ENCODE data around the gene SV2B.

Gene SV2B

GRCh38 chr15:91136386-91136923, 36.4 kb downstream of the SV2B start:
- Mint-ChIP-seq H3K36me3 (ENCODE audit: low read depth) (no peaks in the 10 kb centered on the region), H3K27me3 (peaks cover 30% of the 10 kb centered on the region), H3K4me3 (no peak overlapping the region), H3K4me1 (ENCODE audit: low read depth) (no peaks in the 10 kb centered on the region), H3K9me3 (no peaks in the 10 kb centered on the region), H3K27ac (no peak overlapping the region)
- no peak for DNase-seq

- Mint-ChIP-seq H3K27ac (no peak overlapping the region), H3K4me3 (no peak overlapping the region), H3K9me3 (no peaks in the 10 kb centered on the region), H3K27me3 (peaks cover 50% of the 10 kb centered on the region), H3K4me1 (ENCODE audit: low read depth) (no peaks in the 10 kb centered on the region), H3K36me3 (ENCODE audit: low read depth) (no peaks in the 10 kb centered on the region)
- no peak for DNase-seq
Observed at GRCh38 chr15:91140601-91141000, 40.5 kb downstream of the SV2B start.

- Mint-ChIP-seq H3K36me3 (ENCODE audit: low read depth) (no peaks in the 10 kb centered on the region), H3K9me3 (no peaks in the 10 kb centered on the region), H3K4me3 (no peak overlapping the region), H3K27ac (no peak overlapping the region), H3K4me1 (ENCODE audit: low read depth) (no peaks in the 10 kb centered on the region), H3K27me3 (peaks cover 51% of the 10 kb centered on the region)
- no peak for DNase-seq
Observed at GRCh38 chr15:91141097-91141496, 41.0 kb downstream of the SV2B start.

GRCh38 chr15:91142106-91142744, 42.2 kb downstream of the SV2B start:
- no peak for DNase-seq
- H3K27me3 Mint-ChIP-seq: peaks cover 49% of the 10 kb centered on the region
- no peaks in the 10 kb centered on the region for H3K9me3 Mint-ChIP-seq
- no peak overlapping the region for H3K27ac Mint-ChIP-seq
- H3K4me3 Mint-ChIP-seq: no peak overlapping the region
- no peaks in the 10 kb centered on the region for H3K36me3 Mint-ChIP-seq (ENCODE audit: low read depth)
- H3K4me1 Mint-ChIP-seq (ENCODE audit: low read depth): no peaks in the 10 kb centered on the region

- Mint-ChIP-seq H3K4me3 (no peak overlapping the region), H3K27me3 (peaks cover 51% of the 10 kb centered on the region)
Observed at GRCh38 chr15:91142946-91143345, 42.9 kb downstream of the SV2B start.

DNA sequence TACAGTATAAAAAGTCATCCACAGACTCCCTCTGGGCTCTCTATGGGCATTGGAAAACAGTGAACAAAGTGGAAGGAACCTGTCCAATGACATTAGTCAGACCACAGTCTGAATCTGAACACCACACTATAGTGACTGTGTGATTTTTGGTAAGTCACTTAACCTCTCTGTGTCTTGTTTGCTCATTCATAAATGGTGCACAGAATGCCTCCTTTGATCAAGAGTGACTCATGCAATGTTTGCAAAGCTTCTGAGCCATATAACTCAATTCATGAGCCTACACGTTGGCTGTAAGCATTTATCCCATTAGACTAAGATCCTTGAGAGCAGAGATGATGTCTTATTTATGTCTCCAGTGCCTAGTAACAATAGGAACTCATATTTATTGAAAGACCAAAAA, 46.7 kb downstream of the SV2B start:
- no peaks in the 10 kb centered on the region for H3K36me3 Mint-ChIP-seq (ENCODE audit: low read depth)
- no peak overlapping the region for H3K27ac Mint-ChIP-seq

More at GRCh38 chr15:91142946-91143345, 42.9 kb downstream of the SV2B start:
- no peak for DNase-seq
- no peaks in the 10 kb centered on the region for H3K36me3 Mint-ChIP-seq (ENCODE audit: low read depth)
- H3K9me3 Mint-ChIP-seq: no peaks in the 10 kb centered on the region
- H3K27ac Mint-ChIP-seq: no peak overlapping the region
- H3K4me1 Mint-ChIP-seq (ENCODE audit: low read depth): no peaks in the 10 kb centered on the region

GRCh38 chr15:91148243-91148642, 48.2 kb downstream of the SV2B start:
- no peaks in the 10 kb centered on the region for H3K9me3 Mint-ChIP-seq
- DNase-seq: no peak

More for the DNA sequence above, 46.7 kb downstream of the SV2B start:
- Mint-ChIP-seq H3K4me1 (ENCODE audit: low read depth) (no peaks in the 10 kb centered on the region), H3K27me3 (peaks cover 66% of the 10 kb centered on the region), H3K9me3 (no peaks in the 10 kb centered on the region), H3K4me3 (no peak overlapping the region)
- DNase-seq: no peak

DNA sequence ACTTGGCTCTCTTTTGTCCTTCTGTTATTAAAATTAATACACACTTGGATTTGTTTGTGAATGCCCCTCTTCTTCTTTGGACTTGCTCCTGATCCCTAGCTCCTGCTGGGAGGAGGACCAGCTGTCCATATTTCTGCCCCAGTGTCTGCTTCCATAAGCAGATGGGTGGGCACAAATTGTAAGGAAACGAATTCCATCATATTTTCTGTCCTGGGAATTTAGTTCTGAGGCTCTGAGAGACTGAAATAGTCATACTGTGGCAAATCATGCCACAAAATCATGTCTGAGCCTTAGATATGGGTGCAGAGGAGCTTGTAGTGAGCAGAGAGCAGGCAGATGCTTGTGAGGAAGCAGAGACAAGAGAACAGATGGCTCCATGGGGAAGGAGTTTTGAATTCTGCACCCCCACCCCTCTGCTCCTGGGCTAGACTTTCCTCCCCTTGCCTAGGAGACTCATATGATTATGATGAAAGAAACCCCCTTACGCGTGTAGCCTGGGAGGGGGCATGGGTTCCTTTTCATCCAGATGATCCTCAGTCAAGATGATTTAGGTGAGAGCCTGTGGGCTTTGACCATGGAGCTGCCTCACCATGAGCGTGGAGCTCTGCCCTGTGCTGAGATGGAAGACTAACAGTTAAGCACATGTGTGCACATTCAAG, 50.6 kb downstream of the SV2B start:
- H3K27ac Mint-ChIP-seq: no peak overlapping the region
- no peak for DNase-seq
- H3K27me3 Mint-ChIP-seq: peaks cover 75% of the 10 kb centered on the region
- H3K4me1 Mint-ChIP-seq (ENCODE audit: low read depth): no peaks in the 10 kb centered on the region
- no peak overlapping the region for H3K4me3 Mint-ChIP-seq
- H3K36me3 Mint-ChIP-seq (ENCODE audit: low read depth): no peaks in the 10 kb centered on the region
- H3K9me3 Mint-ChIP-seq: no peaks in the 10 kb centered on the region

More at GRCh38 chr15:91148243-91148642, 48.2 kb downstream of the SV2B start:
- Mint-ChIP-seq H3K4me3 (no peak overlapping the region), H3K4me1 (ENCODE audit: low read depth) (no peaks in the 10 kb centered on the region), H3K27ac (no peak overlapping the region), H3K36me3 (ENCODE audit: low read depth) (no peaks in the 10 kb centered on the region), H3K27me3 (peaks cover 64% of the 10 kb centered on the region)

DNA sequence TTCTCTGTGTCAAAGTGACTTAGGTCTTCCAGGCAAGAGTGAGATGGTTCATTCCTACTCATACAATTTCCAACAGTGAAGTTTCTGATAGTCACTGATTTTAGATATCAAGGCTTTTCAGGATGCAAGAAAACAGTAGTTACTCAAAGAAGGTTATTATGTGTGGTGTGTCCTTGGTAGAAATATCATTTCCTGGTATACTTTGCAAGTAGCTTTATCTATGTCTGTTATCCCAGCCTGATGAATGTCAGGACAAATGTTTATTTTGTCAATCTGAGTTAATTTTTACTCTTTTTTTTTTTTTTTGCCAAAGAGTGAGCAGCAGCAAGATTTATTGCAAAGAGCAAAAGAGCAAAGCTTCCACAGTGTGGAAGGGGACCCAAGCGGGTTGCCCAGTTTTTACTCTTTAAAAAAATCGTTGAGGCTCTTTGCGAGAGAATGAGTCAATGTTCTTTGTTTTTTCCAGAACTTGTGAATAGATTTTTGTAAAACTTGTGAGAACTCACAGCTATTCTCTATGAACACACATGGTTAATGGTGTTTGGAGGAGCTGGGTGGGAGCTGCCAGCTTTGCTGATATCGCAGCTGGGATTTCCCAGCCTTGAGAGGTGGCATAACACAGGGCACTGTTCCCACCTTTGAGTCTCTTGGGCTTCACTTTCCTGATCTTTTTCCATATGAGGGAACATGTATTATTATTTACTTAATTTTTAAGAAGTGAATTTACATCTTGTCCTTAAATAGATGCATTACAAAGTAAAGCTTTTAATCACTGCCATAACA, 51.9 kb downstream of the SV2B start:
- Mint-ChIP-seq H3K4me1 (ENCODE audit: low read depth) (no peaks in the 10 kb centered on the region), H3K4me3 (no peak overlapping the region), H3K27me3 (peaks cover 80% of the 10 kb centered on the region), H3K36me3 (ENCODE audit: low read depth) (no peaks in the 10 kb centered on the region), H3K9me3 (no peaks in the 10 kb centered on the region), H3K27ac (no peak overlapping the region)
- no peak for DNase-seq

DNA sequence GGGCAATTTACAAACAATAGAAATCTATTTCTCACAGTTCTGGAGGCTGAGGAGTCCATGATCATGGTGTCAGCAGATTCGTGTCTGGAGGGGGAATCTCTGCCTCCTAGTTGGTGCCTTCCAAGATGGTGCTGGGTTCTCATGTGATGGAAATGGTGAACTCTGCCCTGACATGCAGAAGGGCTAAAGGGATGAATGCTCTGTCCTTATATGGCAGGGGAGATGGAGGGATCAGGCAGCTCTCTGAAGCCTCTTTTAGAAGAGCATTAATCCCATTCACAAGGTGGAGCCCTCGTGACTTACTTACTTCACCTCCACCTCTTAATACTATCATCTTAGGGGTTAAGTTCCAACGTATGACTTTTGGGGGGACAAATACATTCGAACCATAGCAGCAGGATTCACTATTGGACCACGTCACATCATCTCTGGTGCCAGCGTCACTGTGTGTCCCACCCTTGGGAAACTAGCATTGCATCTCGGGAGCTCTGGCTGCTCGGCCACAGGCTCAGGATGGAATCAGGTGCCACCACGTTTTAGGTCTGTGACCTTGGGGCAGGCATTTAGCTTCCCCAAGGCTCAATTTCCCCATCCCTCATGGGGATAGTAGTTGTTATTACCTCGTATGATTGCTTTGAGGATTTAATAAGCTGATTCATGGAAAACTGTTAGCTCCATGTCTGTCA, 53.0 kb downstream of the SV2B start:
- Mint-ChIP-seq H3K4me3 (no peak overlapping the region), H3K36me3 (ENCODE audit: low read depth) (no peaks in the 10 kb centered on the region), H3K4me1 (ENCODE audit: low read depth) (no peaks in the 10 kb centered on the region), H3K27ac (no peak overlapping the region), H3K9me3 (no peaks in the 10 kb centered on the region), H3K27me3 (peaks cover 80% of the 10 kb centered on the region)
- DNase-seq: no peak

GRCh38 chr15:91153954-91154353, 53.9 kb downstream of the SV2B start:
- H3K4me1 Mint-ChIP-seq (ENCODE audit: low read depth): no peaks in the 10 kb centered on the region
- no peak overlapping the region for H3K4me3 Mint-ChIP-seq
- no peak overlapping the region for H3K27ac Mint-ChIP-seq
- no peak for DNase-seq
- H3K36me3 Mint-ChIP-seq (ENCODE audit: low read depth): no peaks in the 10 kb centered on the region
- H3K9me3 Mint-ChIP-seq: no peaks in the 10 kb centered on the region
- peaks cover 79% of the 10 kb centered on the region for H3K27me3 Mint-ChIP-seq

GRCh38 chr15:91156175-91156726, 56.2 kb downstream of the SV2B start:
- Mint-ChIP-seq H3K9me3 (no peaks in the 10 kb centered on the region), H3K27ac (no peak overlapping the region), H3K36me3 (ENCODE audit: low read depth) (no peaks in the 10 kb centered on the region), H3K4me1 (ENCODE audit: low read depth) (no peaks in the 10 kb centered on the region), H3K4me3 (no peak overlapping the region), H3K27me3 (peaks cover 67% of the 10 kb centered on the region)
- no peak for DNase-seq

- no peaks in the 10 kb centered on the region for H3K36me3 Mint-ChIP-seq (ENCODE audit: low read depth)
- DNase-seq: no peak
- H3K9me3 Mint-ChIP-seq: no peaks in the 10 kb centered on the region
- no peak overlapping the region for H3K27ac Mint-ChIP-seq
- H3K27me3 Mint-ChIP-seq: peaks cover 60% of the 10 kb centered on the region
- no peak overlapping the region for H3K4me3 Mint-ChIP-seq
- H3K4me1 Mint-ChIP-seq (ENCODE audit: low read depth): no peaks in the 10 kb centered on the region
Observed at GRCh38 chr15:91158415-91159394, 58.6 kb downstream of the SV2B start.
